Measurements from ENCODE around the gene FXYD6. TPM values are rescaled to one million over a fixed set of nuclear protein-coding genes. Genes with fewer than 3 reads are reported as not detected.

Gene FXYD6
- total RNA-seq, 2 experiments from 2014 or later, result not detected

Other genes with a start within 250 kb of the FXYD6 start
- under 1 TPM in 1 of 2 experiments, not detected in 1; 0.03 TPM for gene DSCAML1, start 79.4 kb downstream of the FXYD6 start, total RNA-seq
- under 1 TPM; 0.33 to 0.48 TPM for gene FXYD2, start 51.9 kb downstream of the FXYD6 start, total RNA-seq
- gene TMPRSS13, start 52.7 kb upstream of the FXYD6 start, total RNA-seq, result 1 to 10 TPM; 1.9 to 2.2 TPM
- 100 to 1,000 TPM; 286 to 291 TPM for gene IL10RA, start 109.7 kb upstream of the FXYD6 start, total RNA-seq
- under 1 TPM in 1 of 2 experiments, not detected in 1; 0.05 TPM for gene TMPRSS4, start 200.4 kb upstream of the FXYD6 start, total RNA-seq
- under 1 TPM; 0.45 to 0.55 TPM for gene SMIM35, start 210.3 kb upstream of the FXYD6 start, total RNA-seq

Measured in activated CD4-positive, alpha-beta memory T cell treated with anti-CD3 and anti-CD28 coated beads, Interleukin-2, amount 10 ng/mL, durations not matched to agents 7 days and 5 days (primary cell).